Iris pigment epithelial cell (primary cell): ENCODE measurements around the gene MTRF1L.

ENCODE experiments used
- DNase-seq: peaks from one replicate; pipeline ENCODE4 v3.0.0-alpha.2; 2011; ENCODE audit warnings: low read depth

The MTRF1L gene

GRCh38 chr6:153002613-153003365 lies at the start of gene MTRF1L:
MTRF1L (minus strand) TSS chr6:153002709; CDS start chr6:153002685, 24 bp downstream.
- peak; percentile 96 for DNase-seq

- no peak for DNase-seq
Measured at GRCh38 chr6:153051801-153052200, 49.3 kb upstream of the MTRF1L start.

GRCh38 chr6:153048631-153049030 lies 46.1 kb upstream of the MTRF1L start:
- no peak for DNase-seq

GRCh38 chr6:153047386-153047785 lies 44.9 kb upstream of the MTRF1L start:
- DNase-seq = no peak

- no peak for DNase-seq
Measured at GRCh38 chr6:153045271-153045670, 42.8 kb upstream of the MTRF1L start.

- peak; percentile 39 for DNase-seq
Measured at GRCh38 chr6:153044295-153044694, 41.8 kb upstream of the MTRF1L start.

GRCh38 chr6:153043719-153044118 lies 41.2 kb upstream of the MTRF1L start:
- DNase-seq = no peak

- peak; percentile 67 for DNase-seq
Measured at GRCh38 chr6:153038378-153039057, 36.0 kb upstream of the MTRF1L start.

- no peak for DNase-seq
Measured at GRCh38 chr6:153034139-153034538, 31.6 kb upstream of the MTRF1L start.

GRCh38 chr6:153032255-153032882 lies 29.9 kb upstream of the MTRF1L start:
- peak; percentile 74 for DNase-seq

- DNase-seq = peak; percentile 49
Measured at GRCh38 chr6:153031335-153031955, 28.9 kb upstream of the MTRF1L start.

- no peak for DNase-seq
Measured at GRCh38 chr6:153028963-153029362, 26.5 kb upstream of the MTRF1L start.

- no peak for DNase-seq
Measured at GRCh38 chr6:153028286-153028685, 25.8 kb upstream of the MTRF1L start.

- DNase-seq = no peak
Measured at GRCh38 chr6:153027480-153027879, 25.0 kb upstream of the MTRF1L start.

- DNase-seq = no peak
Measured at GRCh38 chr6:153024709-153025017, 22.2 kb upstream of the MTRF1L start.

- DNase-seq = peak; percentile 65
Measured at GRCh38 chr6:153023977-153024708, 21.6 kb upstream of the MTRF1L start.

- no peak for DNase-seq
Measured at GRCh38 chr6:153018355-153018754, 15.8 kb upstream of the MTRF1L start.

GRCh38 chr6:153016846-153017245 lies 14.3 kb upstream of the MTRF1L start:
- DNase-seq = no peak

GRCh38 chr6:153015094-153015640 lies 12.7 kb upstream of the MTRF1L start:
- DNase-seq = no peak

GRCh38 chr6:153013438-153013837 lies 10.9 kb upstream of the MTRF1L start:
- DNase-seq = no peak

GRCh38 chr6:153012856-153013255 lies 10.3 kb upstream of the MTRF1L start:
- no peak for DNase-seq

GRCh38 chr6:153003366-153003690 lies 819 bp upstream of the MTRF1L start:
- no peak for DNase-seq
